ENCODE measurements around the gene NEBL.

Gene NEBL

GRCh38 chr10:20933705-20934104, 36.6 kb upstream of the NEBL start:
- Histone ChIP-seq H3K79me2 (ENCODE audit: insufficient read depth, low read length) (no peaks in the 10 kb centered on the region), H3K9me2 (ENCODE audit: low read depth, low read length) (no peaks in the 10 kb centered on the region), H3K9me3 (ENCODE audit: low read length) (no peaks in the 10 kb centered on the region)

GRCh38 chr10:20932606-20933126, 35.6 kb upstream of the NEBL start:
- H3K4me2 ChIP-seq (ENCODE audit: low read length) = no peak overlapping the region
- no peak for TF ChIP-seq EZH2 (IDR thresholded peaks at IDR 0.05; ENCODE audit: borderline replicate concordance, low read length)
- no peak for TF ChIP-seq CTCF (IDR thresholded peaks at IDR 0.05; ENCODE audit: low read length)
- no peaks in the 10 kb centered on the region for H3K27me3 ChIP-seq (ENCODE audit: insufficient read depth, low read length)
- no peaks in the 10 kb centered on the region for H3K36me3 ChIP-seq (ENCODE audit: insufficient read depth, low read length)
- H3K9ac ChIP-seq (ENCODE audit: low read length) = no peak overlapping the region
- no peaks in the 10 kb centered on the region for H3K4me1 ChIP-seq (ENCODE audit: insufficient read depth, low read length, severe bottlenecking)
- H3K79me2 ChIP-seq (ENCODE audit: insufficient read depth, low read length) = no peaks in the 10 kb centered on the region
- no peak overlapping the region for H3K4me3 ChIP-seq (ENCODE audit: low read depth, low read length, poor library complexity, severe bottlenecking)
- no peak overlapping the region for H2AFZ ChIP-seq (ENCODE audit: low read length)
- no peaks in the 10 kb centered on the region for H3K9me2 ChIP-seq (ENCODE audit: low read depth, low read length)
- H3K27ac ChIP-seq (ENCODE audit: low read depth, low read length, poor library complexity, severe bottlenecking) = no peak overlapping the region
- H4K20me1 ChIP-seq (ENCODE audit: insufficient read depth, low read length) = no peaks in the 10 kb centered on the region
- H3K9me3 ChIP-seq (ENCODE audit: low read length) = no peaks in the 10 kb centered on the region
- no peaks in the 10 kb centered on the region for H3F3A ChIP-seq (ENCODE audit: insufficient read depth, low read length)

More at GRCh38 chr10:20933705-20934104, 36.6 kb upstream of the NEBL start:
- H2AFZ ChIP-seq (ENCODE audit: low read length) = no peak overlapping the region
- TF ChIP-seq CTCF (IDR thresholded peaks at IDR 0.05; ENCODE audit: low read length) (no peak), EZH2 (IDR thresholded peaks at IDR 0.05; ENCODE audit: borderline replicate concordance, low read length) (no peak)
- no peaks in the 10 kb centered on the region for H3K36me3 ChIP-seq (ENCODE audit: insufficient read depth, low read length)
- H3K27ac ChIP-seq (ENCODE audit: low read depth, low read length, poor library complexity, severe bottlenecking) = no peak overlapping the region
- H3F3A ChIP-seq (ENCODE audit: insufficient read depth, low read length) = no peaks in the 10 kb centered on the region
- no peaks in the 10 kb centered on the region for H3K27me3 ChIP-seq (ENCODE audit: insufficient read depth, low read length)
- H3K9ac ChIP-seq (ENCODE audit: low read length) = no peak overlapping the region
- H3K4me2 ChIP-seq (ENCODE audit: low read length) = no peak overlapping the region
- no peak overlapping the region for H3K4me3 ChIP-seq (ENCODE audit: low read depth, low read length, poor library complexity, severe bottlenecking)
- no peaks in the 10 kb centered on the region for H3K4me1 ChIP-seq (ENCODE audit: insufficient read depth, low read length, severe bottlenecking)
- H4K20me1 ChIP-seq (ENCODE audit: insufficient read depth, low read length) = no peaks in the 10 kb centered on the region

- Histone ChIP-seq H3K27me3 (ENCODE audit: insufficient read depth, low read length) (no peaks in the 10 kb centered on the region), H3K27ac (ENCODE audit: low read depth, low read length, poor library complexity, severe bottlenecking) (no peak overlapping the region), H3K9ac (ENCODE audit: low read length) (no peak overlapping the region), H2AFZ (ENCODE audit: low read length) (no peak overlapping the region), H3K9me3 (ENCODE audit: low read length) (no peaks in the 10 kb centered on the region), H4K20me1 (ENCODE audit: insufficient read depth, low read length) (no peaks in the 10 kb centered on the region), H3K4me3 (ENCODE audit: low read depth, low read length, poor library complexity, severe bottlenecking) (no peak overlapping the region), H3K4me1 (ENCODE audit: insufficient read depth, low read length, severe bottlenecking) (no peaks in the 10 kb centered on the region), H3F3A (ENCODE audit: insufficient read depth, low read length) (no peaks in the 10 kb centered on the region), H3K36me3 (ENCODE audit: insufficient read depth, low read length) (no peaks in the 10 kb centered on the region), H3K9me2 (ENCODE audit: low read depth, low read length) (no peaks in the 10 kb centered on the region), H3K79me2 (ENCODE audit: insufficient read depth, low read length) (no peaks in the 10 kb centered on the region), H3K4me2 (ENCODE audit: low read length) (no peak overlapping the region)
- TF ChIP-seq CTCF (IDR thresholded peaks at IDR 0.05; ENCODE audit: low read length) (no peak), EZH2 (IDR thresholded peaks at IDR 0.05; ENCODE audit: borderline replicate concordance, low read length) (no peak)
Observed at GRCh38 chr10:20931156-20931795, 34.2 kb upstream of the NEBL start.
